HG02970 (cell line): Measurements from ENCODE around the gene FAM171A1.
"Not testable (repeated sequence)": the region's sequence is repeated elsewhere in the genome, so short reads cannot be mapped to it uniquely, and the experiment has no call there.

Experiments
- ATAC-seq: cut with Tn5 transposase; IDR thresholded peaks from one replicate; pipeline ENCODE4 v1.9.1; 2021; ENCODE audit warnings: mild to moderate bottlenecking, moderate library complexity, moderate number of reproducible peaks; ENCODE audit not compliant: unreplicated experiment, low FRiP score

The FAM171A1 gene

GRCh38 chr10:15346440-15347141 is 24.5 kb downstream of the FAM171A1 start:
- ATAC-seq, result no peak

DNA sequence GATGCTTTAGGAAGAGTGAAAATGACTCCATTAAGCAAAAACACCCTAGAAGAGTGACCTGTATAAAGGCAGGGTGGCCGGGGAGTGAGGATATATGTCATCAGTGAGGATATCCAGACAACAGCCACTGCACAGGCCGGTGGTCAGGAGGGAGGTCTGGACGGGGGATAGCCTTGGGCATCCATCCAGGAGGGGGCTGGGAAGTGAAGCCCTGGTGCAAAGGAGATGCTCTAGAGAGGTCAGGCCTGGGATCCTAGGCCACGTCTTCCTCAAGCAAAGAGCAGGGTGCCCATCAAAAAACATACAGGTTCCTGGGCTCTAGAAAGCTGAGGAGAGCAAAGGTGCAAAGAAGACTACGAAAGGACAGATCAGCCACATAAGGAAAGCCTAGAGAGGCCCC is 25.6 kb downstream of the FAM171A1 start:
- ATAC-seq, result no peak

- ATAC-seq, result no peak
These were observed 26.2 kb downstream of the FAM171A1 start for GRCh38 chr10:15344876-15345285.

- no peak for ATAC-seq
These were observed 26.7 kb downstream of the FAM171A1 start for GRCh38 chr10:15344256-15344875.

- no peak for ATAC-seq
These were observed 28.1 kb downstream of the FAM171A1 start for GRCh38 chr10:15342970-15343369.

- ATAC-seq, result no peak
These were observed 29.5 kb downstream of the FAM171A1 start for GRCh38 chr10:15341502-15342128.

DNA sequence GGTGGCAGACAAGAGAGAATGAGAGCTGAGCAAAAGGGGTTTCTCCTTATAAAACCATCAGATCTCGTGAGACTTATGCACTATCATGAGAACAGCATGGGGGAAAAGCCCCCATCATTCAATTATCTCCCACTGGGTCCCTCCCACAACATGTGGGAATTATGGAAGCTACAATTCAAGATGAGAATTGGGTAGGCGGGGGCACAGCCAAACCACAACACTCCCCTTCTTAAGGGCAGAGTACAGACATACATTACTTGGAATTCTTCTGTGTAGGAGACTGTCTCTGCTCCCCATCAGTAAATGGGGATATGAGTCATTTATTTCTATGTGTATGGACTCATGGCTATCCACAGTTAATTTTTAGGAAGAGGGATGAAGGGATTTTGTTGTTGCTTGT is 31.2 kb downstream of the FAM171A1 start:
- ATAC-seq, result no peak

- ATAC-seq, result not testable (repeated sequence)
These were observed 33.6 kb downstream of the FAM171A1 start for GRCh38 chr10:15337441-15337923.

DNA sequence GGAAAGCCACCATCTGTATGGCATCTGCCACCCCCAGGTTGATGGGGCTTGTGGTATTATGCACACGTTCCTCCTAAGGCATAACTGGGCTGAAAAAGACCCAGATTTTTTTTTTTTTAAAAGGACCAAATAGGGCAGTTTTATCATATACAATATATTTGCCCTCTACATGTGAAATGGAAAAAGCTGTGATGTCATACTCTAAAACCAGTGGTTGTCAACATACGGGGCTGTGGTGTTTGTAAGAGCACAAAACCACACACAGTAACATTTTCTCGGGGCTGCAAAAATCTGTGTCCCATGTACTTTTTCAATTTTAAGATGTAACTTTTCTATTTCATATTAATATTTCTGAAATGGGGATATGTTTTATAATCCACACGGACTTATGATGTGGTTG is 34.9 kb downstream of the FAM171A1 start:
- no peak for ATAC-seq

DNA sequence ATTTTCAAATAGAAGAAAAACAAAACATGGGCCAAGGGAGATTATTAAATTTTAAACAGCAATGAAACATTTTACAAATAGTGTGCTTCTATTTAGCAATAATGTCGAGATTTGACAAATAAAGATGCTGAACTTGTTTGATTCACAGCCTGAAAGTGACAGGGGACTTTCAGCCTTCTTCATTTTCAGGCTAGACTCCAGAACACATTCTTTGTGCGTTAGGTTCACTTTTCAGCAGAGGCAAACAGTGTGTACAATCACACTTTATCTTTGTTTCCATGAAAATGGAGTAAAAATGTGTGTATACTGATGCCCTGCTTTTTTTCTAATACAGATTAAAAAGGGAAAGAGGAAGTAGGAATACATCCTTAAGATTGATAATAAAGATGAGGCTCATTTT is 35.6 kb downstream of the FAM171A1 start:
- no peak for ATAC-seq

GRCh38 chr10:15334650-15335323 is 36.3 kb downstream of the FAM171A1 start:
- ATAC-seq, result no peak

DNA sequence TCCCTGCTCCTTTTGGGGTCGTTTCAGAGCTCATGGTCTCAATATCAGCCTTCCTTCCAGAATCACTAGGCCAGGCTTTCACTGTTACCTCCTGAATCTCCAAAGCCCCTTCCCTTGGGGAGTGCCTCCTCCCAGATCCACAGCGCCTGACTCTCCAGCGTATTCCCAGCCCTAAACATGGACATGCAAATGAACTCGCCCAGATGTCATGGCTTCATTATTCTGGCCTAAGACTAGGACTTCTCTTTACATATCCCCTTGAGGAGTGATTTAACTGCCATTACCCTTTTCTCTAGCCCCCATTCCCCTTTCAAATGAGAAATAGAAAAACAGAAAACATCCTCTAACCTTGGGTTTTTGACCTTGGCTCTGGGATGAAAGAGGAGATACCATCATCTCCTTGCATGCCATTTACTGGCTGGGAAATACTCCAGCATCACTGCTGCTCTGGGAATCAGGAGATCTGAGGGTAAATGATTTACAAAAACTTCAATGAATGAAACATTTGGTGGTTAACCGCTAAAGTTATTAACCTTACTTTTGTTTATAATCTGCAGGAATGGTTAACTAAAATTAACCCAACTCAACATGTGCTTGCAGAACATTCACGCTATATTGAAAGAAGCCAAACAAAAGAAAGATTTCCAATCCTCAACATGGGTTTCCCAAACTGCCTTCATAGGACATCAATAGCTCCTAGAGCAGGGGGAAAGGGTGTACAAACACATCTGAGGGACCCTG is 37.0 kb downstream of the FAM171A1 start:
- no peak for ATAC-seq

- not testable (repeated sequence) for ATAC-seq
These were observed 37.9 kb downstream of the FAM171A1 start for GRCh38 chr10:15333181-15333580.

DNA sequence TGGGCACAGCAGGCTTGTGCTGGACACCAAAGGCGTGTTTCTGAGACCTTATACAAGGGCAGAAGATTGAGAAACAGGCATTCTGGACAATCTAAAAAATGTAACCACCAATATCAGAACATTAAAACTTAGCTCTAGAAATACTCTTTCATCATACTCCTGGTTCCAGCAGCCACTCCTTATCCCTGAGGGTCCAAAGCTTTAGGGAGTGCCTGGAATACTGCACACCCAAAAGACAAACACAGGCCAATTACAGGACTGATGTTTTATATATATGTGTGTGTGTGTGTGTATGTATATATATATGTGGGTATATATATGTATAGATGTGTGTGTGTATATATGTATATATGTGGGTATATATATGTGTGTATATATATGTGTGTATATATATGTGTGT is 39.6 kb downstream of the FAM171A1 start:
- no peak for ATAC-seq

- no peak for ATAC-seq
These were observed 41.7 kb downstream of the FAM171A1 start for GRCh38 chr10:15329437-15329836.

GRCh38 chr10:15325944-15326284 is 45.2 kb downstream of the FAM171A1 start:
- ATAC-seq, result no peak

DNA sequence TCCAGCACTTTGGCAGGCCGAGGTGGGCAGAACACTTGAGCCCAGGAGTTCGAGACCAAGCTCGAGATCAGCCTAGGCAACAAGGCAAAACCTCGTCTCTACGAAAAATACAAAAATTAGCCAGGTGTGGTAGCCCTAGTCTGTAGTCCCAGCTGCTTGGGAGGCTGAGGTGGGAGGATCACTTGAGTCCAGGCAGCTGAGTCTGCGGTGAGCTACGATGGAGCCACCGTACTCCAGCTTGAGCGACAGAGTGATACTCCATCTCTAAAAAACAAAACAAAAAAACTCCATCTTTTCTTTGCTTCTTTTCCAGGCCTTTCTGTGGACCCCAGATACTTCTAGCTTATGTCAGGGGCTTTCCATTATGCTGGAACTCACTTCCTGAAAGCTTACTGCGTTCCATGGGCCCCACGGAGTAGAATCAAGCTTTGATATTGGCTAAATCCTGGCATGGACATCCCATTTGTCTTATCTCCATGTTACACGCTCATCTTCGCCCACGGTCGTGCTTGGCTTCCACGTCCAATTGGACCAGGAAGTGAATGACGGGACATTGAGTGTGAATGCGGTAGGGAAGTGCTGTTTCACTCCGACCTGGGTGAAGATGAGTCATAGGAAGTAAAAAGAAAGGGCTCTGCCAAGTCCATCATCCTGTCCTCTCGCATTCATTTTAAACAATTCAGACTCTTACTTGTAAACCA is 45.7 kb downstream of the FAM171A1 start:
- no peak for ATAC-seq

DNA sequence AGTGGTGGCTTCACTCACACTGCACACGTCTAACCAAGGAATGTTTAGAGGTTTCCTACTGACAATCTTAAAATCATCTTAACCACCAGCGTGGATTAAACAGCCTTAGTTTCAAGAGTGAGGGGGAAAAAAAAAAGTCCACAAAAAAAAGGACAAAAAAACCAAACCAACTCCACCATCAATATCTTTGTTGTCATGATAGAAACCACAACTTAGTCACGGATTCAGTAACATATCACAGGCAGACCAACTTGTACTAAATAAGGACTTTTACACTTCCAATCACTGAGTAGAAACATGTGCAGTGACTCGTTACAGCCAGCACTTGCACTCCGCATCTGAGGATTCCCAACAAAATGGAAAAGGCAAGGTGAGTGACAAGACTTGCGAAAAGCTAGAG is 46.5 kb downstream of the FAM171A1 start:
- no peak for ATAC-seq

DNA sequence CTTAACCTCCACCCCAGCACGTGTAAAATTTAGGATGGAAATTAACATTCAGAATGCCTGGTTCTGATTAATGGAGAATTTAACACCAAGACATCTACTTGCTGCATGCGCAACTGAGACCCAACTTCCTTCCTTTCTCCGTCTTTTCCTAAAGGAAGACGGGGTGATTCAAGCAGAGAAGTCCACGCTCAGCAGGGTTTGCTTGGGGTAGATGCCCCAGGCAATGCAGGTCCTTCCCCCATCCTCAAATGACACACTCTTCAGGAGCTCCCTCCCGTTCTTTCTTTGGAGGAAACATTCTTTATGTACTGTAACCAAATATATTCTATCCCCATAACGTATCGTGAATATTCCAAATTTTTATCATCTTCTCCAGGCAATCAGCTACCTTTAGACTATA is 47.0 kb downstream of the FAM171A1 start:
- no peak for ATAC-seq

- no peak for ATAC-seq
These were observed 48.7 kb downstream of the FAM171A1 start for GRCh38 chr10:15322356-15322755.
